Activated gamma-delta T cell treated with Interleukin-2 at 50 U/mL for 16 hours (primary cell): Measurements from ENCODE around the gene CADM3.

Experiments used
- DNase-seq: peaks from one replicate; pipeline ENCODE4 v3.0.0-alpha.2; 2020

Gene CADM3, protein sequence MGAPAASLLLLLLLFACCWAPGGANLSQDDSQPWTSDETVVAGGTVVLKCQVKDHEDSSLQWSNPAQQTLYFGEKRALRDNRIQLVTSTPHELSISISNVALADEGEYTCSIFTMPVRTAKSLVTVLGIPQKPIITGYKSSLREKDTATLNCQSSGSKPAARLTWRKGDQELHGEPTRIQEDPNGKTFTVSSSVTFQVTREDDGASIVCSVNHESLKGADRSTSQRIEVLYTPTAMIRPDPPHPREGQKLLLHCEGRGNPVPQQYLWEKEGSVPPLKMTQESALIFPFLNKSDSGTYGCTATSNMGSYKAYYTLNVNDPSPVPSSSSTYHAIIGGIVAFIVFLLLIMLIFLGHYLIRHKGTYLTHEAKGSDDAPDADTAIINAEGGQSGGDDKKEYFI

DNA sequence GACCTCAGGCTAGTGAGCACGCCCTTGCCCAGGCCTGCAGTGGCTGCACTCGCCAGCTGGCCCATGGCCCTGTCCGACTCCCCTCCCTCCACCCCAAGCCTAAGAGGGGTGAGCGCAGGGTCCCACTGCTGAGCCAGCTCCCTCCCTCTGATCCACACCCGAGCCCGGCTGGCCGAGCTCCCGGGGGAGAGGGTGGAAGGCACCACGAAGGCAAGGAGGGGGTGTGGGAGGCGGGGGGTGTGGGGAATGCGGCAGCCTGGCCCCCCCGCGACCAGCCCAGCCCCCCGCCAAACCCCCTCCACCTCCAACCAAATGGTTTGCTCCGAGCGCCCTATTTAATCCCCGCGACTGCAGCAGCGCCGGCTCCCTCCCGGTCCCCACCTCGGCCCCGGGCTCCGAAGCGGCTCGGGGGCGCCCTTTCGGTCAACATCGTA is at the start of gene CADM3:
CADM3 (plus strand) TSS at position 362 of the 434 bp plus-strand sequence. CDS start 151 bp downstream, outside the sequence.
- DNase-seq, result no peak

DNA sequence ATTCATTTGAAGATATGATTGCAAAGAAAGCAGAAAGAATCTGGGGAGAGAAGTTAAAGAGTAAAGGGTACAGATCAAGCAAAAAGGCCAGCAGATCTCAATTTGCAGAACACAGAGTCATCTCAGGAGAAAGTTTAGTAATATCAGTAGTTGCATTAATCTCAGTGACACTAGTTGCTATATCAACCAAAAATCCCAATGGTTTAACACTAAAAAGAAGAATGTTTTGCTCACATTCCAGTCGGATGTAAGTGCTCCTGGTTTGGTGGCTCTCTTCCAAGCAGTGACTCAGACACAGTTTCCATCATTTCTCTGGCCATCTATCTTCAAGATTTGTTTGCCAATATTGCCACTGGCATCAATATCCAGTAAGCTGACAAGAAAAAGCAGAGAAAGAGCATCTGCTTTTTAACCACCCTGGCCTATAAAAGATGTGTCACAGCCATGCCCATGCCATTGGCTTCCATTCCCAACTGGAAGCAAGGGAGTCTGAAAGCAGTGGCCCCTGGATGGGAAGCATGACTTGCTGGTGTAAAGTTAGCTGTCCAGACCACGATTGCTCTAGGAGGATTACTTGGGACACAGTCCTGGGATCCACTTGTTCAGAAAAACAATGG is 49.3 kb upstream of the CADM3 start:
- no peak for DNase-seq

DNA sequence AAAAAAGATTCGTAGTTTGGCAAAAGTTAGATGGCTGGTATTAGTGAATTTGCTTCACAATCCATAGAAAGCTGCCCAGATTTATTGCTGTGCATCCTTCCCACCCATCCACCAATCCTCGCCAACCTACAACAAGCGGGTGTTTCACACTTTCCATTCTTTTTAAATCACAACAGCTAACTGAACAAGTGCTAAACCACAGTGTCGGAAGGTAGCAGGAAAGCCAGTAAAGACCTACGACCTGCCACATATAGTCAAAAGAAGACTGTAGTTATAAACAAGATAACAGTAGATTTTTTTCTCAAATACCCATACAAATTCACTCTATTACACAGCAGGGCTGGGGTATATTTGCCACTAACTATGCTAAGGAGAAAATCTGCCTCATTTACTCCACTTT is 47.8 kb upstream of the CADM3 start:
- no peak for DNase-seq

DNA sequence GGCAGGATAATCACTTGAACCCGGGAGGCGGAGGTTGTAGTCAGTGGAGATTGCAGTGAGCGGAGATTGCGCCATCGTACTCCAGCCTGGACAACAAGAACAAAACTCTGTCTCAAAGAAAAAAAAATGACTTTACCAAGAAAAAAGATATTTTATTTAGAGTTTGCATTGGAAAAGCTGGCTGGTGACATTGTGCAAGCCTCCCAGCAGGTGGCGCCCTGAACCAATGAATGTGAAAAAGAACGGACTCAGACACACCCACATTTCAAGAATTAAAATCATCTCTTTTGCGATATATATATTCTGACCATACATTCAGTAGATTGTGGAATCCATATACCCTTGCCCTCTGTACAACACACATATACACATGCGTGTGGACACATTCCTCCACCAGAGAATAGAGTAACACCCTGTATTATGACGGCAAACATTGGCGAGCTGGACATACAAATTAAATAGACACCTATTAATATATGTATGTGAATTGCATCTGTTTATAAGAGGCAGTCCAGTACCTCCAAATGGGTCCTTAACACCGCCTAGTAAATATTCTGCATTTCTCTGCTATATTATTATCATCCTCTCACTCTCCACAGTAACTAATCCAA is 39.0 kb upstream of the CADM3 start:
- peak; percentile 61 for DNase-seq

DNA sequence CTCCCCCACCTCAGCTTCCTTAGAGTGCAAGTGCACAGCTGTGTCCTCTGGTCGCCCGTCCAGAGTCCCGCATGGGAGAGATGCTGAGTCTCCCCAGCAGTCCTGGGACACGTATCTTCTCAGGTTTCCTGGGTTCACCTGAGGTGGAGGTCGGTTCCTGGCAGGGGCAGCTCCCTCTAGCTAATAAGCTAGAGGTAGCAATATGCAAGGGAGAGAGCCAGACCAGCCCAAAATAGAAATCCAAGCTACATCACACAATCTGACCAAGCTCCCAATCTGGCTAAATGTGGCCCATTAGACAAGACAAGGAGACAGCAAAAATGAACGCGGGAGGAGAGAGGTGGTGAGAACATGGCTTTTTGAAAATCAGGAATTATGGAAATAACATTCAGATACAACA is 30.9 kb upstream of the CADM3 start:
- no peak for DNase-seq

DNA sequence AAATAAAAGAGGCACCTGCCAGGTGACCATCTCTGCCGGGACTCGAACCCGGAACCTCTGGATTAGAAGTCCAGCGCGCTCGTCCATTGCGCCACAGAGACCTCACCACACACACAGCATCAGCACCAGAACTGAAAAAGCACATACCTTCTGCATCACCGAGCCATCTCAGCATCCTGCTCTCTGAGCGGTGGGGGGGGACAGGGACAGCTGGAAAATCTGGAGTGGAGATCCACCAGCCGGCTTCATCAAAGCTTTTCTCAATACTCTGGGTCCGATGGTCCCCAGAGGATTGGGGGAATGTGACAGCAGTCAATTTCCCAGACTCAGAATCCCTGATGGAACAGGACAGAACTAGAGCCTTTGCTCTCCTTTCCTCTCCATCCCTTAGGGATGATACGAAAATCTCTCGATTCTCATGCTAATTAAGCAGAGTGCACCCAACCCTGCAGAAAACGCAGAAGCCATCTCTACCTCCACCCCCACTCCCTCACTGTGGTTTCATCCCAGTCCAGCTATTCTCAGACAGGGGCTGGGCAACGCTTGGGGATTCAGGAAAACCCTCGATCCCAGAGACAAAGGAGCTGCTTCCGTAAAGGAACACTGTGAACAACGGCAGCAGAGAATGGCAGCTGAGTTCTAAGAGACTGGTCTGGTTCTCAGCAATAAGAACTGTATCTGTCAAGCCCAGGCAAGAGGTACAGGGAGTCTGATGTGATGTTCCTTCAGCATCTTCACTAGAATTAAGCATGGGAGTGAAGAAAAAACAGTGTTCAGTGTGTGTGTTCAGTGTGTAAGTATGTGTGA is 29.6 kb upstream of the CADM3 start:
- DNase-seq, result no peak

DNA sequence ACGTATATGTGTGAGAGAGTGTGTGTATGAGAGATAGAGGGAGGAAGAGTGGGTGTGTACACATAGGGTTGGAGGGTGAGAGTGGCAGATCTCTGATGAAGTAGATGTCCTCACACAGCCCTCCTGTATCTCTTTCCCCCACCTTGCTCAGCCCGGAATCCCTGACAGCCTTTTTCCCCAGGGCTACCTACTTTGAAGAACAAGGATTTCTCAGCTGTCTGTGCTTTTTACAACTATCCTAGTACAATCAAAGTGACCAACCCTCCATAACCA is 29.1 kb upstream of the CADM3 start:
- DNase-seq, result no peak

DNA sequence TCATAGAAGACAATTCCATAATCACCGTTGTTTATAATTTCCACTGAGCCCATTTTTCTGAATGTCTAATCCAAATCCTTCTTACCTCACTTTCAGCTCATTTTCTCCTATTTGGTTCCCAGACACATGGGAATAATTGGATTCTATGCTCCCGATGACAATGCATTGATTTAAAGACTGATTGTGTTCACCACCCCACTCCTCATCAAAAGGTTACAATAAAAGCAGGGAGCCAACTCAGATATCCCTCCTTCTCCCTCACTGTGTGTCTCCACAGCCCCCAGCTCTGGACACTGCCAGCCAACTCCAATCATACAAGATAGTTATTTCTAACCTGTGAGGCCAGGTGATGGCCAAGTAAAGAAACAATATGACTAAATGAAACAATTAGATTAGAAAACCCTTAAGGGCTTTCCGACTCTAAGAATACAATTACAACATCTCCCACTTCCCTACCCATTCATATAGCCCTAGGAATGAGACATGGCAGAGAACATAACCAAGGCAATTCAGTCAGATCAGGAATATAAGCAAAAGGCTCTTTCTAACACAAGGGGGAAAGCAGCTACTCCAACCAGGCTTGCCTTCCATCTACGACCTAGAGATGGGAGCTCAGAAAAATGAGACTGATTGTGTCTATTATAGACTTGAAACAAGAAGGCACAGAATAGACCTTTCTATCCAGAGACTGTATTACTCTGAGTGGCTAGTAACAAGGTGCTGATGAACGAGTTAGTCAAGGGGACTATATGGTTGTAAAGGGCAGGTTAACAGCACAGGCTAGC is 28.5 kb upstream of the CADM3 start:
- no peak for DNase-seq

DNA sequence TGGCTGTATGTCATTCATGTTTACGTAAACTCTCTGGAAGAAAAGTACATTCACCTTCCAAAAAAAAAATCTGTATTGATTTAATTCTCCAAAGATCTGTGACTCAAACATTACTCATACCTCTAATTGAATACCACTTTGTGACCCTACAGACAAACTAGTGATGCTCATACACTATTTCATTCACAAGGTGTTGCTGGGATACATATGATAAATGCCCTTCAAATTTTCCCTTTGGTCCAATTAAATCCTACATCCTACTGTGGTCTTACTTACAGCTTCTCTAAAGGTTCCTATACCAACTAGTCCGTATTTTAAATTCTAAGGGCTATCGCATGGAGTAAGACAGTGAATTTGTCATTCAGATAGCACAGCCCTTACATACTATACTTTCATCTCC is 26.8 kb upstream of the CADM3 start:
- DNase-seq, result no peak

DNA sequence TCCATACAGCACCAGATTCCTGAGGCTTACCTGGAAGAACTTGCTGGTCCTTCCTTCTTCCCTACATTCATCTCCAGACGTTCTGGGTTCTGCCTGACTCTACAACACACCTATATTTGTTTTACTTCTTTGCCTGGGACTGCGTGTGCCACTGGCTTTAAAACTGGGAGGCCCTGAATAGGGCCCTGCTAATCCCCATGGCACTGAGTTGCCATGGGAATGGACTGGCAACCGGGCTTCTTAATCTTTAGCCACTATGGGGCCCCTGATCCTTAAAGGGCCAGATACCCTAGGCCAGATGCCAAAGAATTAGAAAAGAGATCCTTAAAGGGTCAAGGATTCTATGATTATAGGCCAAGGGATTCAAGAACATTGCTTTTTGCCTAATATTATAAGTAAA is 24.4 kb upstream of the CADM3 start:
- DNase-seq, result no peak

DNA sequence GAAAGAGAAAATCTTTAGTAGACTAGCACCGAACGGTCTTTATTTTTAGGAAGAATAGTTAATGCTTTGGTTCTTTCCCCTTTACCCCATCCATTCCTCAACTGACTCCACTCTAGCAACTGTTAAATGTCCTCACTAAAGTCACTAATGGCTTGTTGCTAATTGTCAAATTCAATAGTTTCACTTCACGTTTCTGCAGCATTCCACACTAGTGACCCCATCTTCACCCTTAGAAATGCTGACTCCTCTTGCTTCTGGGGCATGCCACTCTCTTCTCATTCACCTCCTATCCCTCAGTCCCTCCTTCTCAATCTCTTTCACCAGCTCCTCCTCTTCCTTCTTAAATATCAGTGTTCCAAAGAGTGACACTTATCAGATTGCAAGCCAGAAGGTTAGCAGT is 19.4 kb upstream of the CADM3 start:
- DNase-seq, result no peak

DNA sequence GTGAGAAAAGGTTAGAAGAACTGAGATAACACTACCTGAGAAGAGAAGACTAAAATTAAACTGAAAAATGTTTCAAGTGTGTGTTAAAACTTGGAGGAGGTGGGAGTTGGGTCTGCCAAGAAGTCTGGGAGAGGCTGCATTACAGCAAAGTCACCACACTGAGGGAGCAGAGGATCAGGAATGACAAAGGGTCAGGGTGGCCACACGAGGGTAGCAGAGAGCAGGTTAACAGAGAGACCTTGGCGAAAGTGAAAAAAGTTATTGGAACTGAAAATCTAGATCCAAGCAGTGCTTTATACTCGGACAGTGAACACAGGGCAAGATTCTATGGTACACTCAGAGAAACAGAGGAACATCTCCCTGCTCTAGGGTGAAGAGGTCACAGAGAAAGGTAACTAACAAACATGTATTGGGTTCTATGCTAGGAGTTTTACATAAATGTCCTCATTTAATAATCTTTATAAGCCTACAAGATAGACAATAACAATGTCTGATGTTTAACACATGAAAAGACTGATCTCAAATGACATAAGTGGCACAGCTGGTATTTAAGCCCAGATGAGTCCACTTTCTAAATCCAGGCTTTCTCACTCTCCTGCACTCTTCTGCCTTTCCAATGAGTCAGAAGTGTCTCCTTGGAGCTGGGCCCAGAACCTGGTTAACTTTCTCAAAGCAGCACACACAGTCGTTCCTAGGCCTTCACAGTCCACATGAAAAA is 10.3 kb upstream of the CADM3 start:
- peak; percentile 58 for DNase-seq

DNA sequence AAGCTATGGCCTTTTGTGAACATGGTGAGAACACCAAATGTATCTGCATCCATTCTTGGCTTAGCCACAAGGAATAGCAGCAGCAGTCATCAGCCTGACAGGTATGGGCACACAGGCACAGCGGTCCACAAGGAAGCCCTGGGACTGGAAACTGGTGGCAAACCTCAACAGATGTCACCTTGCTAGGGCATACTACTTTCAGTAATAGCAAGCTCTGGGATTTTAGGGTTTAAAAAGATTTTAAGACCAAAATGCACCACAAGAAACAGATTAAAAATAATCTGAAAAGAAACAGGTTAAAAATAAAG is 9.7 kb upstream of the CADM3 start:
- no peak for DNase-seq

DNA sequence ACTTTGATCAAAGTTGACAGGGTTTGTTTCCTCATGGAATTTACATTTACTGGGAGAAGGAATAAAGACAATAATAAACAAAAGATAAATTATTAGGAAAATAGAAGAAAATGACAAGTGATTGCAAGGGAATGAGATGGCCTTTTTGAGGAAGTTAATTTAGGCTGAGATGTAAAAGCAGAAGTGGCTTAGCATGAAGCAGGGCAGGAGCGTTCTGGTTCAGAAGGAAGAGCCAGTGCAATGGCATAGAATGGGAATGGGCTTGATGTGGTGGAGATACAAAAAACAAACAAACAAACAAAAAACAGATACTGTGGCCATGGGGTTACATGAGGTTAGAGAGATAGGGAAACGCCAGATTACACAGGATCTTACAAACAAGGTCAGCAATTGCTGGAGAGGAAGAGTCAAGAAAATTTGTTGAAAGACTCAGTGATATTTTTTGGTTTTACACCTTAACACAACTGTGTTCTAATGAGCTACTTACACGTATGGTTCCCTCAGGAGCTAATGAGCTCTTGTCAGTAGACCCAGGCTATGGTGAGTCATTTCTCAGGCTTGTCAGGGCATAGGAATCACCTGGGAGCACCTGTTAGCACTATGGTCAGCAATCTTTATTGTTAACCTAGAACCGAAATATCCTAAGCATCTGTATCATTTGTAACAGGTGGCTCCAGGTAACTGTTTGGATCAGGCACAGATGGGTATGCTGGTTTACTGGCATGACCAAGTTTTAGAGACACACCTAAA is 8.7 kb upstream of the CADM3 start:
- DNase-seq, result no peak

DNA sequence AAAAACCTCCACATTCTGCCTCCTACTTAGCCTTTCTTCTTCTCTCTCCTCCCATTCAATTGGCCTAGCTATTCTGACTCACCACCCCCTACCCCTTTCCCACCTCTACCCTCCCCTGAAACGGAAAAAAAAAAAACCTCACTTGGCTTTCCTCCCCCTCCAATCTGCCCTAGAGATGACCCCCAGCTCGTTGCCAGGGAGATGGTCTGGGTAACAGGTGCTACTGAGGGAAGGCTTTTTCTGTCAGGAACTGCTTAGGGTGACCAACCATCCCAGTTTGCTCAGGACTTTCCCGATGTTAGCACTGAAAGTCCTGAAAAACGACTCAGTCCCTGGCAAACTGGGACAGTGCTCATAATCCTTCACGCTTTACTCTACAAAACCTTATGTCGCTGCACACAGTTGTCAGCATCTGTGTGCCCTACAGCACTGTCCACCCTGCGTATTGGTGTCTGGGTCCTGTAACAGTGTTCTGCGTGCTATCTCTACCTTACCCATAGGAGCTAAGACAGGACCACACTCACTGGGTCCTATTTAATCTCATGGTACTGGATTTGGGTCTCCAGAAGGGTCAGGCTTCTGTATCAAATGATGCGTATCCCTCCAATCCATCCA is 7.7 kb upstream of the CADM3 start:
- DNase-seq, result no peak

DNA sequence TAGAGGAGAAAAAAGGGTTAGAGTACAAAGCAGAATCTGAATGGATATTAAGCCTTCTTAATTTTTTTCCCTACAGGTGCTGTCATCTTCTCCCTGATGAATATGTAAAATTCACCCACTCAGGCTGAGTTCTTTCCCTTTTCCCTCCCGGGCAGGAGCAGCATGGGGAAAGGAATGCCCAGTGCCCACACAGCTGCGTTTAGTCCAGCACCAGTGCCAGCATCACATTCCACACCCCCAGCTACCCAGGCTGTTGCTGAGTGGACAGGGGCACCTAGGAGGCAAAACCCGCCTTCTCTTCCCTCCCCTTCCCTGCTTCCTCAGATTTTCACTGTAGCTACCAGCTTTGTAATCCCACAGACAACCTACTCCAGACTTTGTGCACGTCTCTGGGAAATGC is 3.4 kb upstream of the CADM3 start:
- no peak for DNase-seq

DNA sequence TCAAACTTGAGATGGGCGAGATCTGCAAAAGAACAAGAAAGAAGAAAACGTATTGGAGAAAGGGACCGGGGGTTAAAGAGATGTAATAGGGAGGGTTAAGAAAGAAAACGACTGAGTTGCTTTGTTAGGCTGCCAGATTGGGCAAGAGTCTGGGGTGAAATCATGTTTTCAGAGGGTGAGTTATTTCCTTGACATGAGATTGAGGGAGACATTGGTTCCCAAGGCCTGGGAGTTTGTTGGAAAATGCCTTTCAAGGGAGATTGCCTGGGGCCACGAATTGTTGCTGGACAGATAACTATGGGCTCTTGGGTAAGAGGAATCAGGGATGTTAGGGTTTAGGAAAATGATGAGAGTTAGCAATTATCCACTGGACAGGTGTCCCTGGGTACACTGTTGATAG is 776 bp upstream of the CADM3 start:
- DNase-seq, result no peak

DNA sequence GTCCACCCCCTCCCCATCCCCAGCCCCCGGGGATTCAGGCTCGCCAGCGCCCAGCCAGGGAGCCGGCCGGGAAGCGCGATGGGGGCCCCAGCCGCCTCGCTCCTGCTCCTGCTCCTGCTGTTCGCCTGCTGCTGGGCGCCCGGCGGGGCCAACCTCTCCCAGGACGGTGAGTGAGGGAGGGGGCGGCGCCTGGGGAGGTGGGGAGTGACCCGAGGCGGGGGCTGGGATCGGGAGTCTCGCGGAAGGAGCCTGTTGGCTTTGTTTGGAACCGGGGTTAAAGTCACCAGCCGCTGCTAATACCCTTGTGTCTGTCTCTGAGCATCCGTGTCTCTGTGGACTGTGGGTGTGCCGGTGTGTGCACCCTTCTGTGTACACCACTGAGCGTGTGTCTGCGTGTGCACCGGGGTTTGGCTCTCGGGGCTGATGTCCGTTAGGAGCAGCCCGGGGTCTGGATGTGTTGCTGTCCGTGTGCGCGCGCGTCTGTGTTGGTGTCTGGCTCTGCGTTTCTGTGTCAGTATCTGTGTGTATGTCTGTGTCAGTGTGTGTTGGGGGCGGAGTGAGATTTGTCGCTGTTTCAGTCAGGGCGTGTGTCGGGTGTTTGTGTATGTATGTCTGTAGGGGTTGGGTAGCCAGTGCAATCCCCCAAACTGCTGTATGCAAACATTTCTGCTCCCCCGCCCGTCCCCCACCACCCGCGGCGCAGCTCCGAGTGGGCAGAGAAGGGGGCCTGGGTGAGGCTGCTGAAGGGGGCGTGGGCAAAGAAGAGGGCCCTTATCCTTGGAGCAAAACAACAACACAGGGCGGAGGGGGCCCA is 480 bp downstream of the CADM3 start:
- DNase-seq, result no peak

DNA sequence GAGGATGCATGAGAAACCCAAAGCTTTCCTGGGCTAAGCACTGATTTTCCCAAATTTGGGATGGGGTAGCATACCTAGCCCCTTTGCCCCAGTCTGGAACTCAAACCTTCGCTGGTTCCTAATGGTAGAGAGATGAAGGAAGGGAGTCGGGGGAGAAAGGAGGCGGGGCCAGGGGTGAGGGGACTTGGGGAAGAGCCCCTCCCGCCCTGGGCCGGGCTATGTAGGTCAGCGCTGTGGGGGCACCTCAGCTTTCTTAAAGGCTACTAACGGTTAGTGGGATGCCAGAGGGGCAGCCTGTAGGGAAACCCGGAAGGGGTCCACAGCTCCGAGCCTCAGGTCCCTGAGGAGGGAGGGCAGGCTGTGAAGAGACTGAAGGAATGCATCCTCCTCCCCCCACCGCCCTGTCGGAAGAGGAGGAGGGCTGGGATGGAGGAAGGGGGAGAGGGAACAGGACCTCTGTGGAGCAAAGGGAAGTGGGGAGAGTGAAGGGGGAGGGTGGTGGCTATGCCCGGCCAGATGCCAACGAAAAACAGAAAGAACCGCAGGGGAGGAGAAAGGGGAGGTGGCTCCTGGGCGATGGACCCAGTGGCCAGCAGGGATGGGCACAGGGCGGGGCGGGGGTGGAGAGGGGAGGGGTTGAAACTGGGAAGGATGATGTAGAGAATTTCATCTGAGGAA is 1.3 kb downstream of the CADM3 start:
- no peak for DNase-seq

DNA sequence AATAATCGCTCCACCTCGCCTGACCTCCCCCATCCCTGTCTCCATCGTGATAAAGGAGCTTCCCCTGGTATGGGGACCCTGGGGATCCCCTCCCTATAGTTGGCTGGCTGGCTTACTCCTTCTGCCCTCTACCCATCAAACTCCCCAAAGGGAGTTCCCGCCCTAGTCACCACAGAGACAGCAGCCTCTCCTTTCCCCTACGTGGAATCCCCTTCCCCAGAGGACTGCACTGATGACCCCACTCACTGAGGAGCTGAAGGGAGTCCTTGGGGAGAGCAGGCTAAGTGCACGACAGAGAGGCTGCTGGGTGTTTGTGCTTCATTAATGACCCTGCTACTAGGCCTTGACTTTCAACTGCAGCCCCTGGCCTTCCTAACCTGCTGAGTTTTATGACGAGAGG is 1.9 kb downstream of the CADM3 start:
- DNase-seq, result no peak
